ENCODE data around the gene CD82. TPM values are rescaled to one million over a fixed set of nuclear protein-coding genes. Genes with fewer than 3 reads are reported as not detected.
A peak's percentile ranks its signal among the peaks of the same experiment; 100 is the strongest.

The CD82 gene
- total RNA-seq, 2 donors from 2014 or later = 15.4 to 23.4 TPM

- peaks cover 49 to 82% of the 10 kb centered on the region in 2 donors for H3K4me1 ChIP-seq (ENCODE audit: control insufficient read depth in 1 of 2, low read depth in 2 of 2)
- no peak overlapping the region for H3K4me3 ChIP-seq
- ATAC-seq (ENCODE audit: insufficient number of reproducible peaks, low FRiP score, low read depth) (no peak), DNase-seq (ENCODE audit: low spot score) (no peak)
- TF ChIP-seq, protein P1, sequence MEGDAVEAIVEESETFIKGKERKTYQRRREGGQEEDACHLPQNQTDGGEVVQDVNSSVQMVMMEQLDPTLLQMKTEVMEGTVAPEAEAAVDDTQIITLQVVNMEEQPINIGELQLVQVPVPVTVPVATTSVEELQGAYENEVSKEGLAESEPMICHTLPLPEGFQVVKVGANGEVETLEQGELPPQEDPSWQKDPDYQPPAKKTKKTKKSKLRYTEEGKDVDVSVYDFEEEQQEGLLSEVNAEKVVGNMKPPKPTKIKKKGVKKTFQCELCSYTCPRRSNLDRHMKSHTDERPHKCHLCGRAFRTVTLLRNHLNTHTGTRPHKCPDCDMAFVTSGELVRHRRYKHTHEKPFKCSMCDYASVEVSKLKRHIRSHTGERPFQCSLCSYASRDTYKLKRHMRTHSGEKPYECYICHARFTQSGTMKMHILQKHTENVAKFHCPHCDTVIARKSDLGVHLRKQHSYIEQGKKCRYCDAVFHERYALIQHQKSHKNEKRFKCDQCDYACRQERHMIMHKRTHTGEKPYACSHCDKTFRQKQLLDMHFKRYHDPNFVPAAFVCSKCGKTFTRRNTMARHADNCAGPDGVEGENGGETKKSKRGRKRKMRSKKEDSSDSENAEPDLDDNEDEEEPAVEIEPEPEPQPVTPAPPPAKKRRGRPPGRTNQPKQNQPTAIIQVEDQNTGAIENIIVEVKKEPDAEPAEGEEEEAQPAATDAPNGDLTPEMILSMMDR (IDR thresholded peaks at IDR 0.05) = no peak
- no peak overlapping the region for H3K27ac ChIP-seq
- no peaks in the 10 kb centered on the region for H3K27me3 ChIP-seq (replicated peaks; ENCODE audit: insufficient read depth)
- H3K9me3 ChIP-seq = no peaks in the 10 kb centered on the region
- H3K36me3 ChIP-seq = no peaks in the 10 kb centered on the region
Observed at GRCh38 chr11:44600839-44601383, 35.4 kb downstream of the CD82 start.

GRCh38 chr11:44601471-44602370 is 36.3 kb downstream of the CD82 start:
- TF ChIP-seq, protein P1 (IDR thresholded peaks at IDR 0.05) = no peak
- ATAC-seq (ENCODE audit: insufficient number of reproducible peaks, low FRiP score, low read depth) = no peak
- Histone ChIP-seq H3K27me3 (replicated peaks; ENCODE audit: insufficient read depth) (no peaks in the 10 kb centered on the region), H3K27ac (peak overlapping the region in 1 of 2 donors; percentile 76), H3K4me1 (ENCODE audit: control insufficient read depth in 1 of 2, low read depth in 2 of 2) (peaks cover 43 to 77% of the 10 kb centered on the region in 2 donors), H3K9me3 (no peaks in the 10 kb centered on the region), H3K4me3 (no peak overlapping the region), H3K36me3 (no peaks in the 10 kb centered on the region)
- DNase-seq (ENCODE audit: low spot score) = no peak

- peaks cover 44 to 77% of the 10 kb centered on the region in 2 donors for H3K4me1 ChIP-seq (ENCODE audit: control insufficient read depth in 1 of 2, low read depth in 2 of 2)
- TF ChIP-seq, protein P1 (IDR thresholded peaks at IDR 0.05) = no peak
- DNase-seq (ENCODE audit: low spot score) = no peak
Observed at GRCh38 chr11:44602891-44603310, 37.4 kb downstream of the CD82 start.

GRCh38 chr11:44604171-44604581 is 38.7 kb downstream of the CD82 start:
- ATAC-seq (ENCODE audit: insufficient number of reproducible peaks, low FRiP score, low read depth) (no peak), DNase-seq (ENCODE audit: low spot score) (peak; percentile 41)
- Histone ChIP-seq H3K27ac (peak overlapping the region; percentile 72 to 76), H3K36me3 (no peaks in the 10 kb centered on the region), H3K9me3 (no peaks in the 10 kb centered on the region), H3K27me3 (replicated peaks; ENCODE audit: insufficient read depth) (no peaks in the 10 kb centered on the region), H3K4me3 (no peak overlapping the region), H3K4me1 (ENCODE audit: control insufficient read depth in 1 of 2, low read depth in 2 of 2) (peaks cover 57 to 80% of the 10 kb centered on the region in 2 donors)
- TF ChIP-seq, protein P1 (IDR thresholded peaks at IDR 0.05) = no peak

More at GRCh38 chr11:44602891-44603310, 37.4 kb downstream of the CD82 start:
- ATAC-seq (ENCODE audit: insufficient number of reproducible peaks, low FRiP score, low read depth) = no peak
- Histone ChIP-seq H3K9me3 (no peaks in the 10 kb centered on the region), H3K36me3 (no peaks in the 10 kb centered on the region), H3K27me3 (replicated peaks; ENCODE audit: insufficient read depth) (no peaks in the 10 kb centered on the region), H3K27ac (peak overlapping the region; percentile 72 to 76), H3K4me3 (no peak overlapping the region)

DNA sequence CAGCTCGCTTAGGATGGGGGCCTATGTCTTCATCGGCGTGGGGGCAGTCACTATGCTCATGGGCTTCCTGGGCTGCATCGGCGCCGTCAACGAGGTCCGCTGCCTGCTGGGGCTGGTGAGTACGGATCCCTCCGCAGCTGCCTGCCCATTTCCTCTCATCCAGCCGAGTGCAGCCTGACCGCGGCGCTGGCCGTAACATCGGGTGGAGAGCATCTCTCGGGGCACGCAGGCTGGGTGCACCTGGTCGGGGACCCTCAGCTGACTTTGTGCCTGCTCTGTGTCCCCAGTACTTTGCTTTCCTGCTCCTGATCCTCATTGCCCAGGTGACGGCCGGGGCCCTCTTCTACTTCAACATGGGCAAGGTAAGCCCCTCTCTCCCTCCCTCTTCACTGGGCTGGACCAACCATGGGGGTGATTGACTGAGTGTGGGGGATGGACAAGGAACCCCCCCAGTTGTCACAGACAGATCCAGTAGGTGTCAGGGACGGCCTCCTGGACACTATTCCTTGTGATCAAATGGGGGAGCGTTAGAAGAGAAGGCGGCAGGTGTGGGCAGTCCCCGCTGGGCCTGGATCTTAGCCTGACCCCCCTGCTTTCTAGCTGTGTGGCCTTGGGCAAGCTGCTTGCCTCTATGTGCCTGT is 39.7 kb downstream of the CD82 start:
- TF ChIP-seq, protein P1 (IDR thresholded peaks at IDR 0.05) = no peak
- no peaks in the 10 kb centered on the region for H3K36me3 ChIP-seq
- ATAC-seq (ENCODE audit: insufficient number of reproducible peaks, low FRiP score, low read depth) (no peak), DNase-seq (ENCODE audit: low spot score) (no peak)
- H3K9me3 ChIP-seq = no peaks in the 10 kb centered on the region
- peaks cover 59 to 89% of the 10 kb centered on the region in 2 donors for H3K4me1 ChIP-seq (ENCODE audit: control insufficient read depth in 1 of 2, low read depth in 2 of 2)
- no peaks in the 10 kb centered on the region for H3K27me3 ChIP-seq (replicated peaks; ENCODE audit: insufficient read depth)
- H3K4me3 ChIP-seq = no peak overlapping the region
- H3K27ac ChIP-seq = peak overlapping the region; percentile 54 to 76

Data from thoracic aorta (tissue), 2 donors.